IPS DF 4.7 (cell line): ENCODE data around the gene KRI1.

Source experiments
- DNase-seq: peaks from one replicate; pipeline ENCODE4 v3.0.0-alpha.2; 2013; ENCODE audit warnings: low spot score; ENCODE audit errors: extremely low read depth

The KRI1 gene

DNA sequence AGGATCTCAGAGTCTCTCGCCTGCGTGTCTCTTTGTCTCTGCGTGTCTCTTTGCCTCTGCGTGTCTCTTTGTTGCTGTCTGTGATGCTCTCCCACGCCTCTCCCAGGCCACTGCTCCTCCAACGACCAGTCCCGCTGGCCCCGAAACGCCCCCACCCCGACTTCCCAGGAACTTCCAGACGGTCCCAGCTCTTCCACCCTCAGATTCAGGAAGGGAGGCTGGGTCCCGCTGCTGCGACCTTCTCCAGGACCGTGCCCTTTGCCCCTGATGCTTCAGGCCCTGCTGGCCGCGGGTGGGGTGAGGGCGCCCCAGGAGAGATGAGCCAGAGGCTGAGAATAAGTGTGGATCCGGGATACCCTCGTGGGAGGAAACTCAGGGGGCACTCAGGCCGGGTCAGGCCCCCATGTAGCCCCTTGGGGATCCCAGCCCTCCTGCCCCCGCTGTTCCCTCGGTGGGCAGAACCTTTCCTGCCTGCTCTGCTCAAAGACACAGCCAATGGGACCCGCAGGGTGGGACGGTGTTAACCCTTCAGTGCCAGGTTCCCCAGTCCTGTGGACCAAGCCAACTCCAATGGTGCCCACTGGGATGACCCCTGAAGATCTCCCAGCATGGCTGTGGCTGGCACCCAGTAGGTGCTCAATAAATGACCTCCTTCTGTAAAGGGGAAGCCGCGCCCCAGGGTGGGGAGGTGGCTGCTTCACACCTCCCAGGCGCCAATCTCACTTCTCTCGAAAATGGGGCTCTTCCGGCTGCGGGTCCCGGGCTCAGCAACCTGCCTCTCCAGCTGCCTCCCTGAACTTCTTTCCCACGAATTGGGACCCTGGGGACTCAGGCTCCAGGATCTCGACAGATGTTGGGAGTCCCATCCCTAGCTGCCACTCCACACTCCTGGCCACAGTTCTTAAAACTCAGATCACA lies 47.1 kb downstream of the KRI1 start:
- no peak for DNase-seq

DNA sequence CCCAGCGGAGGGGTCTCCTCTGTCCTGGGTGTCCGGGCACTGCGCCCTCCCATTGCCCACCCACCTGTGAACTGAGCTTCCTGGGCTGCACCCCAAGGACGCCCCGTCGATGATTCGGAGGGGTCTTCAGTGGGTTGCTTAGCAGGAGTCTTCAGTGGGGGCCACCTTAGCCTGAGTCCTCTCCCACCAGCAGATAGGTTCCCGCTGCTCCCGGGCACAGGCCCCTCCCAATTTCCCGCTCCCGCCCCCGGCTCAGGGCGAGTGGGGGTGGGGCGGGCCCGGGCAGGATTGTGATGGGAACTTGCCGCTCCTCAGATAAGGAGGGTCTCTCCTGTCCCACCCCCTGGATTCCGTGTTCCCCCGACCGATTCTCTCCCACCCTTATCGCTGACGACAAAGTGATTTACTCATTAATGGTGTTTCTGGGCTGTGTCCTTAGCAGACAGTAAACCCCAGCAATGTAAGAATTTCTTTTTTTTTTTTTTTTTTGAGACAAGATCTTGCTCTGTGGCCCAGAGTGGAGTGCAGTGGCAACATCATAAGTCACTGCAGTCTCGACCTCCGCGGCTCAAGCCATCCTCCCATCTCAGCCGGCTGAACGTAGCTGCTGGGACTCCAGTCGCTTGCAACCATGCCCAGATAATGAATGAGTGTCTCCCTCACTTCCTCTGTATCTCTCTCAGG lies 47.9 kb downstream of the KRI1 start:
- no peak for DNase-seq

DNA sequence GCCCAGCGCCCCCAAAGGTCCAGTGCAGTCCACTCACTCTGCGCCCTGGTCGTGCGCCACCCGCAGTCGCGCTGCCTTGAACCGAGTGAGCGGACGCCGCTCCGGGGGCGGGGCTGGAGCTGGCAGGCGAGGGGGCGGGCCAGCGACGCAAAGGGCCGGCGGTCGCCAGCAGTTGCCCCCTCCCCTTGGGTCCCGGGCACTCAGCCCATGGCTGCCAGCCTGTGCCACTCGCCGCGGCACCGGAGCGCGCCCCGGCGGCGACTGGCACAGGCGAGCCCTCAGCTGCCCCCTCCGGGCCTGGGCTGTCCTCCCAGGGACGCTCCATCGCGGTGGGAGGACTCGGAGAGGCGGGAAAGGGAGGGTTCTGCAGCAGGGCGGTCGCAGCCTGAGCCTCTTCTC lies 48.5 kb downstream of the KRI1 start, which contains the start of gene S1PR5:
S1PR5 (minus strand) TSS at position 87 of the 399 bp plus-strand sequence. CDS start 2,436 bp downstream, outside the sequence.
- DNase-seq, result no peak

DNA sequence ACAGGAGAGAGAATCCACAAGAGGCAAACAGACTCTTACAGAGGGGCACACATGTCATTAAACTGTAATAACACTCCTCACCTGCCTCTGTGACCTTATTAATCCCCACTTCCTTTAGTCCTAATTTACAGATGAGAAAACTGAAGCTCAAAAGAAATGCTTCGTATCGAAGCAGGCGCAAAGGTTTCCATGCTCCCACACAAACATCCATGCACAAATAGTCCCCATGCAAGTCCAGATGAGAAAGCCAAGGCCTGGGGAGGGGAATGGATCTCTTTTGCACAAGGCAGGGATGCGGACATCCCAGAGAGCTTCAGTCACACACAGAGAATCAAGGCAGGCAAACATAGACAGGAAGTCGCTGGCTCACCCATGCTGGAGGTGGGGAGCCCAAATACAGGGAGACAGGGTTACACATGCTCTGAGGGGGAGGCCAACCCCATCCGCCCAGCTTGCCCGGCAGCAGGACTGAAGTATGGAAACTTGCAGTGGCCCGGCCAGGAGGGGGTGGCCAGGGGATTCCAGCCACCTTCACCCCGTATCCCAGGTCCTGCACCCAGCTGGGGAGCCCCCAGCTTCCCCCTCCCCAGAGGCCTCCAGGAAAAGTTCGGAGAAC lies 49.0 kb downstream of the KRI1 start:
- no peak for DNase-seq

DNA sequence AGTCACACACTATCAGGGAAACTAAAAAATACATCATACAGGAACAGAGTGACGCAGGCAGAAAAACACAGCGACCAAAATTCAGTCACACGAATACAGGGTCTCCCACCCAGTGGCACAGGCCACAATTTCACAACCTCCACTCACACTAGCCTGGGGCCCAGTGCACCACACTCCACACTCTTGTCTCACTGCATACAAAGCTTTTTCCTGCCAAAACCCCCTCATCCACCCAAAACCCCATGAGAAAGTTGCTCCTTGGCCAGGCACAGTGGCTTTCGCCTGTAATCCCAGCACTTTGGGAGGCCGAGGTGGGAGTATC lies 49.8 kb downstream of the KRI1 start:
- DNase-seq, result no peak

DNA sequence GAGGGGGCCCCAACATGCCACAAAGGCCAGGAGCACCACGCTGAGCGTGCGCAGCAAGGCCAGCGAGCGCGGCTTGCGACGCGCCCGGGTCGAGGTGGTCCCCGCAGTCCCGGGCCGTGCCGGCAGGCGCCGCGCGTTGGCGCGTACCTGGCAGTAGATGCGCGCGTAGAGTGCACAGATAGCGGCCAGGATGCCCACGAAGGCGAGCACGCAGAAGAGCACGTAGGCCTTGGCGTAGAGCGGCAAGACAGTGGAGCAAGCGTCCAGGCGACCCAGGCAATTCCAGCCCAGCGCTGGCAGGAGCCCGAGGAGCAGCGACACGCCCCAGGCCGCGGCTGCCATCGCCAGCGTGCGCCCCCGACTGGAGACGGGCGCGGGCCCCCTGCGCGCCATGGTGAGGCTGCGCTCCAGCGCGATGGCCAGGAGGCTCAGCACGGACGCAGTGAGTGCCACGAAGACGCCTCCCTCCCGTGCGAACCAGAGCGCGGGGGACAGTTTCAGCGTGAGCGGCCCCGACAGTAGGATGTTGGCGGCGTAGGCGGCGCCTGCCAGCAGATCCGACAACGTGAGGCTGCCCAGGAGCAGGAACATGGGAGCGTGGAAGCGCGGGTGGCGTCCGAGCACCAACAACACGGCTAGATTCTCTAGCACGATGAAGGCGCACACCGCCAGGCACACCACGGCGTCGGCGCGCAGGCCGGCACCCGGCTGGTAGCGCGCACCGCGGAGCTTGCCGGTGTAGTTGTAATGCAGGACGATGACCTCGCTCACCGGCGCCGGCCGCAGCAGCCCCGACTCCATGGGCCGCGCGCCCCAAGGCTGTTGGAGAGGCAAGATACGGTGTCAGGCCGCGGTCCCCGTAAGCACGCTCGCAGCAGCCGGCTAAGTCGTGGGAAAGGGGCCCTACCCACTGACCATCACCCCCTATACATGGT lies 51.3 kb downstream of the KRI1 start:
- DNase-seq, result no peak

DNA sequence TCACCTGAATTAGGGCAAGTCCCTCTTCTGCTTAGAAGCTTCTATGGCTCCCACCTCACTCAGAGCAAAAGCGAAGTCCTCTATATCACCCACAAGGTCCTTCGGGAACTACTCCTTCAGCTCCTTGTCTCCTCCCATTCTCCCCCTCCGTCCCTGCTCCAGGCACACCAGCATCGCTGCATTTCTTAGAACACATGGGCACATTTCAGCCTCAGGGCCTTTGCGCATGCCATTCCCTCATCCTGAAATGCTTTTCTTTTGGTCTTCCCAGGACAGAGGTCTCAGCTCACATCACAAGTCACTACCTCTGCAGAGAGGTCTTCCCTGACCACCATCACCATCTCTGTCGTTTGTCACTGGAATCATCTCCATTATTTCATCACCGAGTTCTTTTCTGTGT lies 52.6 kb downstream of the KRI1 start:
- no peak for DNase-seq

DNA sequence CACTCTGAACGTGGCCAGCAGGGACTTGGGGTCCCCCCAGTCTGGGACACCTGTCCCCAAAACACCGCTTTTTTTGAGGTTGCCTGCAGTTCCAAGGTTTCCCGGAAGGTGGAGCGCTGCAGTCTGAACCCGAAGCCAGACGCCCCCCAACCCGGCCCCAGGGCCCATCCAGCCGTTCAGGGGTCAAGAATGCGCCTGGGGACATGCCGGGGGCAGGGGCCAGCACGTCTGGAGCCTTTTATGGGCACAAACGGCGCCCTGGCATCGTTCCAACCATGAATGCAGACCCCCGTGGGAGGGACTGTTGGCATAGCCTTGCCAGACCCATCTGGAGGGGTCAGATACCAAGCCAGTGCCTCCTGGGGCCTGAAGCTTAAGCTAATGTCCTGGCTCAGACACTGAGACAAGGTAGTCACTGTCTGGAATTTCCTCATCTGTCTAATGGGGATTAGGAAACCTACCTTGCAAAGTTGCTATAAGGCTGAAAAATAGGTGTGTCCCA lies 55.5 kb downstream of the KRI1 start:
- no peak for DNase-seq

DNA sequence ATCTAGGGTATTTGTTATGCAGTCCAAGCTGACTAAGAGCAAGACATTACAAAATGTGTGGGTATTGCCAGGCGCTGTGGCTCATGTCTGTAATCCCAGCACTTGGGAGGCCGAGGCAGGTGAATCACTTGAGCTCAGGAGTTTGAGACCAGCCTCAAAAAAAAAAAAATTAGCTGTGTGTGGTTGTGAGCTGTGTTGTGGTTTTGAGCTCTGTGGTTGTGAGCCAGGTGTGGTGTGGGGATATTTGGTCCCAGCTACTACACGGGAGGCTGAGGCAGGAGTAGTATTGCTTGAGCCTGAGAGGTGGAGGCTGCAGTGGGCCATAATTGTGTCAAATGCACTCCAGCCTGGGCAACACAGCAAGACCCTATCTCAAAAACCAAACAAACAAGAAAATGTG lies 57.1 kb downstream of the KRI1 start:
- DNase-seq, result no peak

DNA sequence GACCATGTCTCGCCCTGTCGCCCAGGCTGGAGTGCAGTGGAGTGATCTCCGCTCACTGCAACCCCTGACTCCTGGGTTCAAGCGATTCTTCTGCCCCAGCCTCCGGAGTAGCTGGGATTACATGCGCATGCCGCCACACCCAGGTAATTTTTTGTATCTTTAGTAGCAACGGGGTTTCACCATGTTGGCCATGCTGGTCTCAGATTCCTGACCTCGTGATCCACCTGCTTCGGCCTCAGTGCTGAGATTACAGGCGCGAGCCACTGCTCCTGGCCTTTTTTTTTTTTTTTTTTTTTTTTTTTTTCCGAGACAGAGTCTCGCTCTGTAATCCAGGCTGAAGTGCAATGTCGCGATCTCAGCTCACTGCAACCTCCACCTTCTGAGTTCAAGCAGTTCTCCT lies 57.8 kb downstream of the KRI1 start:
- DNase-seq, result no peak

DNA sequence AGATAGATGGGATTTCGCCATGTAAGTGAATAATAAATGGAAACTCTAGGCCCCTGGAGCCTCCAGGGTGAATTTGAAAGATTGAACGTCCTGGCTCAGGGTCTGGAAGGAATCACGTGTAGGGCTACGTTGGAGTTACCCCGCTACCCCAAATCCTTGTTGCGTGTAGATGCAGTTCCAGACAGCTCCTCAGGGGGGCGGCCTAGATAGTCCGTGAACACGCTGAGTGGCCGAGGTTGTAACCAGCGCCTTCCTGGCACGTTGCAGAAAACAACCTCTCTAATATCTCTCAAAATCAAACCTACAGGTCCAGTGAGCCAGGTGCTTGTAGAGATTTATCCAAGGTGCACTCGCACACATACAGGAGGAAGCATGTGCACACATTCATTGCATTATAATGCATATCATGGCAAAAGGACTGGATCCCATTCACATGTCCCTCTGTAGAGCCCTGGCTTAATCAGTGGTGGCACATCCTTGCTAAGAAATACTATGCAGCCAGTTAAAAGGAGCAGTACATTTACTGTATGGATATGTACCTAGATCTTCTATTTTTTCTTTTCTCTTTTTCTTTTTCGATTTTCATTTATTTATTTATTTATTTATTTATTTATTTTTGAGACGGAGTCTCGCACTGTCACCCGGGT lies 60.1 kb downstream of the KRI1 start:
- no peak for DNase-seq
